Measurements from ENCODE around the gene PHOSPHO1.
"Not testable (repeated sequence)": the region's sequence is repeated elsewhere in the genome, so short reads cannot be mapped to it uniquely, and the experiment has no call there.

PHOSPHO1 gene

DNA sequence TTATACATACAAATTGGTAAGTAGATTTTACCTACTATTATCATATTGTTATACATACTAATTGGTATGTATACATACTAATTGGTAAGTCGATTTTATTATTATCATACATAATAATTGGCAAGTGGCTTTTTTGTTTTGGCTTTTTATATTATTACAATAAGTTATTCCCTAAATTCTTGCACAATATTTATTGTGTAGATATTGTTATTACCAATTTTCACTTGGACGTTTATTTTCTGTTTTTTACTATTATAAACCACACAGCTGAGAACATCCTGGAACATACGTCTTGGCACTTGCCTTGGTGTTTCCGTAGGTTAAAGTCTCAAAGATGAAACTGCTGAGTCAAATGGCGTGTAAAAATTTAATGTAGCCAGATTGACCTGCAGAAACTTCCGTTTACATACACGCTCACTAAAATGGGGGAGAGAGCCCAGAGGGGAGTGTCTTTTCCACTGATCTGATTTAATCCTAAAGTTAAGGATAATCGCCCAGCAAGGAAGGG, 39.1 kb downstream of the PHOSPHO1 start:
- no peak for DNase-seq

DNA sequence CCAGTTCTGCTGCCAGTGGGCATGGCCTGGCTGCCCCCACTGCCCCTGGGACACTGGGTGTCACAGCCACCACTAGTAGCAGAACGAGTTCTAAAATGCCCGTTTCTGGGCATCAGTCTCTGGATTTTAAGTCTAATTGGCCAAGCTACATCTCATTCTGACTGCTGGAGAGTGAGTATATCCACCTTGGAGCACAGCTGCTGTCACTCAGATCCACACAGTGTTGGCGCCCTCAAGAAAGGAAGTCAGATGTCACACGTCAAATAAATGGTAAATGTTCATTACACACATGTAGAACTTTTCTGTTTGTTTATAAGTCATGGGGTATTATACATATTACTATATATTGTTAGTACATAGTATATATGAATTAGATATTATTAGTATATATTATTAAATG, 39.7 kb downstream of the PHOSPHO1 start:
- DNase-seq: no peak

DNA sequence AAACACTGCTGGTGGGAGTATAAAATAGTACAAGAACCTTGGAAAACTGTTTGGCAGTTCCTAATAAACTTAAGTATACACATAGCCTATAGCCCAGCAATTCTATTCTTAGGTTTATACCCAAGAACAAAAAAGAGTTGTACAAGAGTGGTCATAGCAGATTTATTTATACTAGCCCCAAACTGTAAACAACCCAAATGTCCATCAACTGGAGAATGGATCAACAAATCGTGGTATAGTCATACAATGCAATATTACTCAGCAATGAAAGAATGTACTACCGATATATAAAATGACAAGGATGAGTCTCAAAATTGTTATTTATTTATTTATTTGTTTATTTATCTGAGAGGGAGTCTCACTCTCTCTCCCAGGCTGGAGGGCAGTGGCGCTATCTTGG, 43.3 kb downstream of the PHOSPHO1 start:
- DNase-seq: no peak

DNA sequence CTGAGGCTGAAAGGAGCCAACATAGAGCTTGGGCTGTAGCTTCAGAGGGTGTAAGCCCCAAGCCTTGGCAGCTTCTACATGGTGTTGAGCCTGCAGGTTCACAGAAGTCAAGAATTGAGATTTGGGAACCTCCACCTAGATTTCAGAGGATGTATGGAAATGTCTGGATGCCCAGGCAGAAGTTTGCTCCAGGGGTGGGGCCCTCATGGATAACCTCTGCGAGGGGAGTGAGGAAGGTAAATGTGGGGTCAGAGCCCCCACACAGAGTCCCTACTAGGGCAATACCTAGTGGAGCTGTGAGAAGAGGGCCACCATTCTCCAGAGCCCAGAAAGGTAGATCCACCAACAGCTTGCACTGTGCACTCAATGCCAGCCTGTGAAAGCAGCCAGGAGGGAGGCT, 45.2 kb downstream of the PHOSPHO1 start:
- not testable (repeated sequence) for DNase-seq

DNA sequence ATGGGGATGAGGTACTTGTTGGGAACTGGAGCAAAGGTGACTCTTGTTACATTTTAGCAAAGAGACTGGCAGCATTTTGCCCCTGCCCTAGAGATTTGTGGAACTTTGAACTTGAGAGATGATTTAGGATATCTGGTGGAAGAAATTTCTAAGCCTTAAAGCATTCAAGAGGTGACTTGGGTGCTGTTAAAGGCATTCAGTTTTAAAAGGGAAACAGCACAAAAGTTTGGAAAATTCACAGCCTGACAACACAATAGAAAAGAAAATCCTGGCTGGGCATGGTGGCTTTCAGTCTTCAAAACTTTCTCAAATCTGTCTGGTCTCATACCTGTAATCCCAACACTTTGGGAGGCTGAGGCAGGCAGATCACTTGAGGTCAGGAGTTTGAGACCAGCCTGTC, 46.1 kb downstream of the PHOSPHO1 start:
- DNase-seq: not testable (repeated sequence)

DNA sequence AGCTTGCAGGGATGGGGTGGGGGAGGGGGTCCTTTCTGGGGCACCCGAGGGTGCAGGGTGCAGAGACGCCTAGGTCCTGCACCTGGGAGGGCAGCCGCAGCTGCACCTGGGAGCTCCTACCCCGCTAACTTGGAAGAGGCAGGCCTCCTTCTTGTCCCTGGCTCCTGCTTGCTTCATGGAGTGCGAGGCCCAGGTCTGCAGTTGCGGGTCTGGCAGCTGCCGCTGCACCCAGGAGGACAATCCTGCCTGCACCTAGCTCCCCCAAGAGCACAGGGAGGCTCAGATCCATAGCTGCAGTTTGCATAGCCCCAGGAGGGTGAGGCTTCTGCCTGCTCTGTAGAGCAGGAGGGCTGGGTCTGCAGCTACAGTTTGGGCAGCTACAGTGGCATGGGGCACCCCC, 46.8 kb downstream of the PHOSPHO1 start:
- no peak for DNase-seq

DNA sequence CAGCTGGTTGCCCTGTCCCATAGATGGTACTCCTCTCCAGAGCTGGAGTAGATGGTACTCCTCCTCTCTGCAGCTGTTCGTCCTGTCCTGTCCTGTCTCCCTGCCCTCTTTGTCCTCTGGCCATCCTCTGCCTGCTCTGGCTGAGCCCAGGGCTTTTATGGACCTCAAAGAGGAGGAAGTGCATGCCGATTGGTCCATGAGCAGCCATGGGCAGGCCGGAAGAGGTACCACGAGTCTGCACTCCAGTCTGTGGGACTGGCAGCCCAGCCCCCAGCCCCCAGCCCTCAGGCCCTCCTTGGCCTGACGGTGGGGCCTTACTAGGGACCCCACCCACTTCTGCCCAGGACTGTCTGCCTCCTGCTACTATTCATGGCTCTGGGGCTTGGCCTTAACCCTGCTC, 47.2 kb downstream of the PHOSPHO1 start:
- no peak for DNase-seq

DNA sequence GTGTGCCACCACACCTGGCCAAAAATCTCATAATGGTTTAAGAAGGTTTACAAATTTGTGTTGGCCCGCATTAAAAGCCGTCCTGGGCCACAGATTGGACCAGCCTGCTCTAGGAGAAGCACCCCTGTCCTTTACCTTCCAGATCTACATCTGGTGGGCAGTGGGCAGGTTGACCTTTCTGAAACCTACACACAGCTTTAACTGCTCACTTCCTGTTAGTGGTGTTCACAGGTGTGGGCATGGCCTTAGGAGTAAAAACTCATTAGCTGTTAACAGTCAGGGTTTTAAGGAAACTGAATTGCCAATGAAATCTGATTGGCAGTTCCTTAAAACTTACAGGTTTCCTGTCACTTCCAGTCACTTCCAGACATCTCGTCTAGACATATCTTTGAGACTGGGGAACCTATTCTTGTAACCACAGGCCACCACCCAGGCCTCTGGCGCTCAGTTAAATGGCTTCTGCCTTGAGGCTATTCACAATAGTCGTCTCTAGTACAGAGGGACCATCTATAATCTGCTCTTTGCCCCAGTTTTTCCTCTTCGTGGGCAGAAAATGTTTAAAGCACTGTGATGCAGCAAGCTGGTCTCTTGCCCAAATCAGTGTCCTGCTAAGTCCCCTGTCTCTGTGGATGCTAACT, 49.5 kb downstream of the PHOSPHO1 start:
- no peak for DNase-seq

DNA sequence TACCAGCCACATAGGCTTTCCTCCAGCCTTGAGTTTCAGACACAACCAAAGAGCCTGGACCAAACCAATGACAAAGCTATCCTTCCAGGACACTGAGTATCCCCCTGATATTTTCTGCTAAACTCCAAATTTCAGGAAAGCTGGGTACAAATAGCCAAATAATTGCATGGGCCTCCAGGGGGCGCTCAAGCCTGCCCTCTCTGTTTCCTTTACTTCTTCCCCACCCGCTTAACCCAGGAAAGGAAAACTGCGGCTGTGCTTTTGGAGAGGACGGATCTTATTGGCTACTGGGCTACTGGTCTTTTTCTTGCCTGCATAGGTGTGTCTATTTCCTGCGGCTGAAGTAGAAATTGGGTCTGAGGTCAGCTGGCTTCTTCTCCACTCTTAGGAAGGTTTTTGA, 50.3 kb downstream of the PHOSPHO1 start:
- DNase-seq: peak; percentile 34

DNA sequence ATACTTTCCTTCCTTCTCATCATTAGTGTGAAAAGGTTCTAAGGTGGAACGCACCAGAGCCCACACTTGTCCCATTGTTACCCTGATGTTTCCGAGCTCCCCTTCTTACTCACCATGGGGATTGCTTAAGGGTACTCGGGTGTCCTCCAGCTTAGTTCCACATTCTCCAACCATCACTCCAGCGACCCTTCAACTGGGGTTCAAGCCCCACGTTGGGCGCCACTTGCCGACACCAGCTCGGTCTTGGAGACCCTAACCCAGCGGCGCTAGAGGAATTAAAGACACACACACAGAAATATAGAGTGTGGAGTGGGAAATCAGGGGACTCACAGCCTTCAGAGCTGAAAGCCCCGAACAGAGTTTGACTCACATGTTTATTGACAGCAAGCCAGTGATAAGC, 54.6 kb downstream of the PHOSPHO1 start:
- DNase-seq: not testable (repeated sequence)

Data from MV-4-11 (cell line).